G401.6 (cell line): ENCODE measurements around the gene TRIM37.
"Not testable (repeated sequence)": the region's sequence is repeated elsewhere in the genome, so short reads cannot be mapped to it uniquely, and the experiment has no call there.

Source experiments
- FAIRE-seq: peaks from 2 replicates; lab custom pipeline; 2012; peaks lifted over from hg19 to GRCh38; lab: Jason Lieb, UNC

TRIM37 gene

DNA sequence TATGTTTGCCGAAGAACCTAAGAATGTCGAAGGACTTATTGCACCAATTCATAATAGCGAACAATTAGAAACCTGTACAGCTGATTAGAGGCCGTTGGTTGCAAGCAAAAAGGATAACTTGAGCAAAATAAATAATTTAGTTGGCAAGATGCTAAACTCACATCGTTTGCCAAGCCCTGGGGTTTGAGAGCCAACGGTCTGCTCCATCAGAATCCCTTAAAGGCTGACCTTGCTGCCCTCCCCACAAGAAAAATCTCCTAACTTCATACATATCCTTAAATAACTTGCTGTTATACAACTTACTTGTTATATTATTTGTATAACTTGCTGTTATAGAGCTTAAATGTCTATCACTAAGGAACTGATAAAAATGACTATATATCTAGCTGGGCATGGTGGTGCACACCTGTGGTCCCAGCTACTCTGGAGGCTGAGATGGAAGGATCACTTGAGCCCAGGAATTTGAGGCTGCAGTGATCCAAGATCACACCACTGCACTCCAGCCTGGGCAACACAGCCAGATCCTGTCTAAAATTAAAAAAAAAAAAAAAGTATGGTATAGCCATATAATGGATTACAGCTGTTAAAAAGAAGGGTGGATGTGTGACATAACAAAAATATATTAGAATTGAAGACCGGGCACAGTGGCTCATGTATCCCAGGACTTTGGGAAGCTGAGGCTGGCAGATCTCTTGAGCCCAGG is 1.9 kb upstream of the TRIM37 start:
- FAIRE-seq: no peak

DNA sequence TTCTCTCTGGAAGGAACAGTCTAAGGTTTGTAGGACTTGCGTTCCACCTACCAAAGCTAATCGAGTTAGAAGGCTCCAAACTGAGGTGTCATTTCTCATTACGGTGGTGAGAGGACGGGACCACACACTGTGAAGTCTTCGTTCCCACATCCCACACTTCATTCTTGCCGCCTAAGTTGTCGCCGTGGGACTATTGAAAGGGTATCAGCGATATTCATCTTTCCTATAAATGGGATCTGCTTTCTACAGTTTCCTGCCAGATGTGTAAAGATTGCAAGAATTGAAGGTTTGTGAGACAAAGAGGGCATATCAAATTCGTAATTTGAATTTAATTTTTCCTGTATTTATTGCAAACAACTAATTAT is 608 bp upstream of the TRIM37 start:
- FAIRE-seq: no peak

- no peak for FAIRE-seq
Measured at GRCh38 chr17:59105852-59106462, 723 bp downstream of the TRIM37 start.

GRCh38 chr17:59101178-59101577 is 5.5 kb downstream of the TRIM37 start:
- FAIRE-seq: no peak

GRCh38 chr17:59097876-59098275 is 8.8 kb downstream of the TRIM37 start:
- FAIRE-seq: no peak

DNA sequence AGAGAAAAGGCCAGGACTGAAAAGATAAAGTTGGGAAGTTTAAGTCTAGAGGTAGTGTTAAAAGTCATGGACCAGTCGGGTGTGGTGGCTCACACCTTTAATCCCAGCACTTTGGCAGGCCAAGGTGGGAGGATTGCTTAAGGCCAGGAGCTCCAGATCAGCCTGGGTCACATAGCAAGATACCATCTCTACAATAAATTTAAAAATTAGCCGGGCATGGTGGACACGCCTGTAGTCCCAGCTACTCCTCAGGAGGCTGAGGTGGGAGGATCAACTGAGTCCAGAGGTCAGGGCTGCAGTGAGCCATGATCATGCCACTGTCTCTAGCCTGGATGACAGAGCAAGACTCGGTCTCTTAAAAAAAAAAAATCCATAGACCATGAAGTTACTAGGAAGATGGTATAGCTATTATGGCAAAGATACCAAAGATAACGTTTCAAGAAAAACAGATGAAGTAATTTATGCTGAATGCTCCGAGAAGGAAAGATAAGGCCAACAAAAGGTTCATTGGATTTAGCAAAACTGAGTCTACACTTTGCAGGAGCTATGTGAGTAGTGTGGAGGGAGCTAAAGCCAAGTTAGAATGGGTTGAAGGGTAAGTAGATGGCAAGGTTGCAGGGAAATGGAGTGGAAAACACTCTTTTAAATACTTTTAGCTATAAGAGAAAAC is 11.7 kb downstream of the TRIM37 start:
- no peak for FAIRE-seq

GRCh38 chr17:59093702-59094231 is 12.9 kb downstream of the TRIM37 start:
- FAIRE-seq: no peak

DNA sequence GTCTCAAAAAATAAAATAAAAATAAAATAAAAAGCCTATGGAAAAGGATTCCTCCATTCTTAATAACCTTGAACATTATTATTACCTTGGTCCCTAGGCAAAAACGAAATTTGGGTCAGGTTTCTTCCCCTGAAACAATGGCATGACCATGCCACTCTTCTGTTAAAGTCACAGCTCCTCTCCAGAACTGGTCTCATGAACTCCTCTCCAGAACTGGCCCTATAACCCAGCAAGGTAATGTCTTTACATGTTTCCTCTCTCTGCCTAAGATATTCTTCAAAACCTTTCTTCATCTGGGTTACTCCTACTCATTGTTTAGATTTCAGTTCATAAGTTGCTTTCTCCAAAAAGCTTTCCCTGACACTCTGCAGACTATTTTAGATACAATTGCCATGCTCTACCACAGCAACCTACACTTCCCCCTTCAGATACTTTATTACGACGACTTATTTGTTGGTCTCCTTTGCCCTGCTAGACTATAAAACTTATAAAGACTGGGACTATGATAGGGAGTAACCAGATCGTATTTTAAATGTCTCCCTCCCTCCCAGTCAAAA is 13.5 kb downstream of the TRIM37 start:
- FAIRE-seq: no peak

DNA sequence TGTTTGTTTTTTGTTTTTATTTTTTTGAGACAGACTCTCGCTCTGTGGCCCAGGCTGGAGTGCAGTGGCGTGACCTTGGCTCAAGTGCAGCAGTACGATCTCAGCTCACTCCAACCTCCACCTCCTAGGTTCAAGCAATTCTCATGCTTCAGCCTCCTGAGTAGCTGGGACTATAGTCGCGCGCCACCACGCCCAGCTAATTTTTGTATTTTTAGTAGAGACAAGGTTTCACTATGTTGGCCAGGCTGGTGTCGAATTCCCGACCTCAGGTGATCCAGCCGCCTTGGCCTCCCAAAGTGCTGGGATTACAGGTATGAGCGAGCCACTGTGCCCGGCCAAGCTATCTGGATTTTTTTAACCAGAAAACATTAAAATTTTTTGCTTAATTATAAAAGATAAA is 16.1 kb downstream of the TRIM37 start:
- FAIRE-seq: not testable (repeated sequence)

- FAIRE-seq: no peak
Measured at GRCh38 chr17:59084154-59084553, 22.5 kb downstream of the TRIM37 start.

GRCh38 chr17:59074494-59074893 is 32.2 kb downstream of the TRIM37 start:
- no peak for FAIRE-seq

GRCh38 chr17:59073972-59074371 is 32.7 kb downstream of the TRIM37 start:
- FAIRE-seq: no peak

DNA sequence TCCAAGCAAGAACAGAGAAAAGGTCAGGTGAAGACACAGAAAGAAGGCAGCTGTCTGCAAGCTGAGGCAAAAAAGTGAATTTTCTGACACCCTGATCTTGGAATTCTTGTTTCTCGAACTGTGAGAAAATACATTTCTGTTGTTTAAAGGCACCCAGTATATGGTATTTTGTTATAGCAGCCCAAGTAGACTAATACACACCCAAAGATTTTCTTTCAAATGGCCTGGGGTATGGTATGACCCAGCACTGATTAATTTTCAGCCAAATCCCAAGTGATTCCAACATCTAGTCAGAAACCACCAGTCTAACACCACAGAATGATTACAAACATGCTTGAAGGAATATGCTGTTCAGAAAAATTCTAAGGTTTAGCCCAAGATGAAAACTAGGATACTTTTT is 36.8 kb downstream of the TRIM37 start:
- no peak for FAIRE-seq

- FAIRE-seq: no peak
Measured at GRCh38 chr17:59067756-59068155, 38.9 kb downstream of the TRIM37 start.

DNA sequence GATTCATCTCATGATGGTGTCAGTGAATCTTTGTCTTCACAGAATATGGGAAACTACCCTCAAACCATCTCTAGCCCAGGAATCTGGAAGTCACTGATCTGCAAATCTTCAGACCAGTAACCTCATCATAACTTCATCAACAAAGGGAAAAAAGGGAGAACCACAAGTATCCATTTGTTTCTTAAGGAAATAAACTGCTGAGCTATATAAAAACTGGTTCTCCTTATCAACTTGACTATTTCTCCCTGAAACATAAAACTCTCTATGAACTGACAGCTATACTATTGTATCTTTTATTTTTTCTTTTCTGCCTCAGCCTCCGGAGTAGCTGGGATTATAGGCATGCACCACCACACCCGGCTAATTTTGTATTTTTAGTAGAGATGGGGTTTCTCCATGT is 39.3 kb downstream of the TRIM37 start:
- no peak for FAIRE-seq

DNA sequence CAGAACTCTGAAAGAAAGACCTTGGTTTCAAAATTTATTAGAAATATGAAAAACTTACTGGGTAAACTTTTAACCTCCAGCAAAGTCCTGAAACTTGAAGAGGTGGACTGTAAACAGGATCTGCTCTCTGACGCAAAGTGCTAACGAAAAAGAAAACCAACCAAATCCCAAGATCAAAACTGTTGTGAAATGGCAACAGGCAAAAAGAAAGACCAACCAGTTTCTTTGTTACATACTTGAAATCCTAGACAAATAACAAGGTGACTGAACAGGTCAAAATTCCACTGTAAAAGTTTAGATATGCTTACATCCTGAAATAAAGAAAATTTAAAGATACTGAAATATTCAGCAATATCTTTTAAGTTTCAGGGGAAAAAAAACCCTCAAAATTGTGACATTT is 44.2 kb downstream of the TRIM37 start:
- no peak for FAIRE-seq

DNA sequence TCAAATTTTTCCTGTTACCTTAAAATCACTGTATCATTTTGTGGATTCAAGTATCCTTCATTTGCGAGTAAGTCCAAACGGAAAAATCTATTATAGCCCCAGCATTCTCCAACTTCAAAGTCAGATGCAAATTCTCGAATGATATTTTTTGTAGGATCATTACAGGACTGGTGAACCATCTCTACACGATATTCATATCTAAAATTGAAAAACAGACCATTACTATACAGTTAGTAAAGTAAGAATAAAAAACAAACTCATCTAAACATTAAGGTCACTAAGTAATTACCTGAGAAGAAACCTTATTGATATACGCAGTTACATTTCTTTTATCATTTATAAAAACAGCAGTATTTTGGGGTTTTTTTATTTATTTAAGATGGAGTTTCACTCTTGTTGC is 49.8 kb downstream of the TRIM37 start:
- FAIRE-seq: no peak

- no peak for FAIRE-seq
Measured at GRCh38 chr17:59049798-59050197, 56.9 kb downstream of the TRIM37 start.

DNA sequence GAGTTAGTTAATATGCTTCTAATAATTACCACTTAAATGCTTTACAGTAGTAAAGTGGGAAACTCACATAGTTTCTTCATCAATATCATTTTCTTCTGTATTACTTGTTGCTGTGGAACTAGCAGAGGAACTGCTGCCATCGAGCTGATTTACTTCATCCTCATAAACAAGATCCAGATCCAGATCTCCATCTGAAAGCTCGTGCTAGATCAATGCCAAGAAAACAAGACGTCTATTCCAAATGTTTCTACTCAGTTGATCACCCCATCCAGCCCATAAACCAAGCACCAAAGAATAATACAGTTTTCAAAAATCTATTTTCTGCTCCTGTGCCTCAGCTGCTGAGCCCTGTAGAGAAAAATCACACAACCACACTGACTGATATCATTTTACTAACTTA is 59.1 kb downstream of the TRIM37 start:
- no peak for FAIRE-seq

- no peak for FAIRE-seq
Measured at GRCh38 chr17:59046192-59046591, 60.5 kb downstream of the TRIM37 start.

DNA sequence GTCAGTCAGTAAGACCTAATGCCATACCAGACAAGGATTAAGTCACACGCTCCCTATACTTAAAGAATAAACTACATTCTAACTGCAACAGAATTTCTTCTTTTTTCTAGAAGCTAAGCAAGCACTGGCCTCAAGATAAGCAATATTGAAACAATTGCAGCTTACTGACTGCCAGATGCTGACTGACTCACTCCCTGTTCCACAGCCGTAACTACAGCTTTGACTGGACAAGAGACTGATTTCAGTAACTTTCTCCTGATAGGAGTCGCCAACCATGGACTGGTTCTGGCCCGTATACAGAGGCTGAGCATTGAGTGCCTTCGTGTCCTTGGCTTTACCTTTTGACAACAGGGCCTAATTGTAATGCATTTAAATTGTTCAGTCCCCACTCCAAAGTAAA is 67.9 kb downstream of the TRIM37 start:
- FAIRE-seq: no peak

GRCh38 chr17:59037960-59038359 is 68.7 kb downstream of the TRIM37 start:
- no peak for FAIRE-seq

DNA sequence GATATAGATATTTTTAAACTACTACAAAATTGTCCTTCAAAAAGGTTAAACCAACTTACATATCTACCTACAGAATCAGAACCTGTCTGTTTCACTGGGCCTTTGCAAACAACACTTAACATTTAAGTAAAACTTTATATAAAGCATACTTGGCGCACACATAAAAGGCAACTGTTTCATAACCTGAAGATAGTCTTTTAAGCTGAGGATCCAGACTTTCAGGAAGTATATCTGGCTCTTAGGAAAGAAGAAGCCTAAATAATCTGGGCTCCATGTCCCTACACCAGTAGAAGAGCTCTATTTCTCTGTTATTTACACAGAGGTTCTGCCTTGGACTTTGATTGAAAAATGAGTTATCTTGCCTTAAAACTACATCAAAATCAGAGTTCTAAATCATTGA is 75.9 kb downstream of the TRIM37 start:
- no peak for FAIRE-seq
